ENCODE data around the gene PTPRG. TPM values are rescaled to one million over a fixed set of nuclear protein-coding genes. Genes with fewer than 3 reads are reported as not detected.
A peak's percentile ranks its signal among the peaks of the same experiment; 100 is the strongest.

The PTPRG gene
- total and polyA plus RNA-seq, 2 donors (not counting 3 experiments of a cell fraction or from before 2014, with no cell fraction given): 8.9 to 39.1 TPM

DNA sequence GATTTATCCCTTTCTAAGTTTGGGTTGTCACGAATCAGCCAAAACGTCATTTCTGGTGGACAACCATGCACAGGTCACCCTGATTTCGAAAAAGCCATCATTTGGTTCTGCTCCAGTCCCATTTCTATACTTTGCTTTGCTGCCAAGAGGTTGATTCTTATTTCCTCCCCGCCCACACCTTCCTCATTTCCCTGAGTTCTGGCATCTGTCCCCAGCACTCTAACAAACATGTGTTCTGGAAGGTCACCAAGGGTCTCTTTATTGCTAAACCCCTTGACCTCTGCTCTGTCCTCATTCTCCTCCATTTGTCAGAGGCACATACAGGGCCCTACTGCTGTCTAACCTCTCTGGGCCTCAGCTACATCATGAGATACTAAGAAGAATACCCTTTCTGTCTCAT, 36.4 kb upstream of the PTPRG start:
- H3K4me1 ChIP-seq (ENCODE audit: control insufficient read depth, extremely low read depth, insufficient read depth, low read length): no peaks in the 10 kb centered on the region
- no peak overlapping the region for H3K4me3 ChIP-seq (replicated peaks in 1 of 3; ENCODE audit: insufficient read depth in 1 of 3, low read depth in 1 of 3, low read length in 3 of 3)
- FAIRE-seq (no peak), DNase-seq (ENCODE audit: low read depth, low spot score) (peak; percentile 49)
- no peaks in the 10 kb centered on the region for H3K36me3 ChIP-seq (ENCODE audit: control insufficient read depth in 2 of 2, extremely low read depth in 1 of 2, insufficient read depth in 2 of 2, low read length in 2 of 2)
- H3K27ac ChIP-seq (ENCODE audit: insufficient read depth, low read depth, low read length): no peak overlapping the region
- H4K20me1 ChIP-seq (replicated peaks; ENCODE audit: control insufficient read depth, extremely low read depth, insufficient read depth, low read length): no peaks in the 10 kb centered on the region
- H3K9me3 ChIP-seq (replicated peaks; ENCODE audit: control insufficient read depth, insufficient read depth, low read length): no peaks in the 10 kb centered on the region
- no peak overlapping the region for H3K9ac ChIP-seq (replicated peaks; ENCODE audit: extremely low read depth, insufficient read depth, low read length)
- no peak overlapping the region for H3K4me2 ChIP-seq (ENCODE audit: insufficient read depth, low read length)
- ChIA-PET CTCF (no interaction called here), POLR2A (no interaction called here)
- no peaks in the 10 kb centered on the region for H3K79me2 ChIP-seq (ENCODE audit: control insufficient read depth, insufficient read depth, low read length)
- H3K27me3 ChIP-seq (ENCODE audit: control insufficient read depth in 2 of 2, insufficient read depth in 2 of 2, low read length in 2 of 2): peaks cover 0 to 6% of the 10 kb centered on the region in 2 experiments
- no TSS peak for BruUV-seq (replicated peaks)
- TF ChIP-seq POLR2AphosphoS5 (IDR thresholded peaks at IDR 0.05; ENCODE audit: insufficient read depth, low read depth, low read length) (no peak), EZH2 (IDR thresholded peaks at IDR 0.05; ENCODE audit: borderline replicate concordance, low read depth, low read length, severe bottlenecking) (no peak), POLR2A (IDR thresholded peaks at IDR 0.05; ENCODE audit: low read depth, low read length) (no peak), GATA2 (IDR thresholded peaks at IDR 0.05; ENCODE audit: insufficient read depth, insufficient read length, low read depth, low read length) (no peak), JUN (IDR thresholded peaks at IDR 0.05; ENCODE audit: borderline replicate concordance, insufficient read depth, insufficient read length, low read depth) (no peak), MYC (IDR thresholded peaks at IDR 0.05; ENCODE audit: low read depth, low read length) (no peak), FOS (IDR thresholded peaks at IDR 0.05; ENCODE audit: borderline replicate concordance, insufficient read depth, low read length) (no peak), MAX (IDR thresholded peaks at IDR 0.05; ENCODE audit: insufficient read depth, insufficient read length) (no peak)
- TF ChIP-seq, protein P1, sequence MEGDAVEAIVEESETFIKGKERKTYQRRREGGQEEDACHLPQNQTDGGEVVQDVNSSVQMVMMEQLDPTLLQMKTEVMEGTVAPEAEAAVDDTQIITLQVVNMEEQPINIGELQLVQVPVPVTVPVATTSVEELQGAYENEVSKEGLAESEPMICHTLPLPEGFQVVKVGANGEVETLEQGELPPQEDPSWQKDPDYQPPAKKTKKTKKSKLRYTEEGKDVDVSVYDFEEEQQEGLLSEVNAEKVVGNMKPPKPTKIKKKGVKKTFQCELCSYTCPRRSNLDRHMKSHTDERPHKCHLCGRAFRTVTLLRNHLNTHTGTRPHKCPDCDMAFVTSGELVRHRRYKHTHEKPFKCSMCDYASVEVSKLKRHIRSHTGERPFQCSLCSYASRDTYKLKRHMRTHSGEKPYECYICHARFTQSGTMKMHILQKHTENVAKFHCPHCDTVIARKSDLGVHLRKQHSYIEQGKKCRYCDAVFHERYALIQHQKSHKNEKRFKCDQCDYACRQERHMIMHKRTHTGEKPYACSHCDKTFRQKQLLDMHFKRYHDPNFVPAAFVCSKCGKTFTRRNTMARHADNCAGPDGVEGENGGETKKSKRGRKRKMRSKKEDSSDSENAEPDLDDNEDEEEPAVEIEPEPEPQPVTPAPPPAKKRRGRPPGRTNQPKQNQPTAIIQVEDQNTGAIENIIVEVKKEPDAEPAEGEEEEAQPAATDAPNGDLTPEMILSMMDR (IDR thresholded peaks at IDR 0.05; ENCODE audit: extremely low read depth in 1 of 2, insufficient read depth in 1 of 2, low read depth in 1 of 2, low read length in 2 of 2): no peak
- H3K9me1 ChIP-seq (replicated peaks; ENCODE audit: control insufficient read depth, extremely low read depth, insufficient read depth, low read length): no peaks in the 10 kb centered on the region
- dilution Hi-C loops (cut with MboI; ENCODE audit: extremely low pct_ligation_motif_present, low sequenced_read_pairs): no loop called here
- no peak overlapping the region for H2AFZ ChIP-seq (ENCODE audit: low read depth, low read length)
- intact Hi-C loops (cut with micrococcal nuclease): loop anchor here (5.0 kb wide), 1 partner anchor 1948 kb away; no protein-coding TSS in a partner anchor
